DMS 273 treated with DMSO at 0.1 percent for 48 hours (cell line): ENCODE results near the gene EXOSC10.
"Not testable (repeated sequence)": the region's sequence is repeated elsewhere in the genome, so short reads cannot be mapped to it uniquely, and the experiment has no call there.

Experiments
- DNase-seq: peaks from one replicate; lab custom pipeline; 2025; lab: John Stamatoyannopoulos, UW

EXOSC10 gene

DNA sequence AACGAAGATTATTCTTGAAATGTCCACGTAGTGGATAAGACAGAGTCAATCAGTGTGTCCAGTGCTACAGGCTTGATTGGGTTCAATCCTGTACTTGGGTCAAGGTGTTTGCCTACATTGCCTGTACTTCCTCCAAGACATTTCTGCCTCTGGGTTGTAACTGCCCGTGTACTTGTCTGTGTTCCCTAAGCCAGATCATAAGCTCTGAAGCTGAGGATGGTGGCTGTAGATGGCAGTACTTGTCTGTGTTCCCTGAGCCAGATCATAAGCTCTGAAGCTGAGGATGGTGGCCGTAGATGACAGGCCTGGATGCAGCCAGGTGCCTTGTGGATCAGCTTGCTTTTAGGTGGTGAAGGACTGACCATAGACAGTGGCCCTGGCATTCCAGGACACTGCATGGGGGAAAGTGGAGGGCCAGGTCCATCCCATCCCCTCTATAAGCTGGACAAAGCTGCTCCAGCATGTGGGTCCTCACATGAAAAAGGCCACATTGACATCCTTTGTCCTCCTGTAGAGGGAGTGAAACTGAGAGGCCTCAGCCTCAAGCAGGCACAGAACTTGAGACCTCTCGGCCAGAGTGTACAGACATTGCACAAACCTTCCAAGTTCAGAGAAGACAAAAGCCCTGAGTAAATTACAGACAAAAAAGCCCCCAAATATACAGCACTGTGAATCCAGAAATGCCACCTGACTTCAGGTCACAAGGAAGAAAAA, 37.9 kb downstream of the EXOSC10 start:
- DNase-seq, result no peak

- peak; percentile 76 for DNase-seq
These were observed 39.5 kb downstream of the EXOSC10 start, which contains the start of gene SRM for GRCh38 chr1:11059968-11060830. Gene SRM (minus strand): TSS chr1:11060018. CDS start chr1:11059943, 75 bp downstream.

GRCh38 chr1:11059155-11059967, 40.3 kb downstream of the EXOSC10 start:
- no peak for DNase-seq

DNA sequence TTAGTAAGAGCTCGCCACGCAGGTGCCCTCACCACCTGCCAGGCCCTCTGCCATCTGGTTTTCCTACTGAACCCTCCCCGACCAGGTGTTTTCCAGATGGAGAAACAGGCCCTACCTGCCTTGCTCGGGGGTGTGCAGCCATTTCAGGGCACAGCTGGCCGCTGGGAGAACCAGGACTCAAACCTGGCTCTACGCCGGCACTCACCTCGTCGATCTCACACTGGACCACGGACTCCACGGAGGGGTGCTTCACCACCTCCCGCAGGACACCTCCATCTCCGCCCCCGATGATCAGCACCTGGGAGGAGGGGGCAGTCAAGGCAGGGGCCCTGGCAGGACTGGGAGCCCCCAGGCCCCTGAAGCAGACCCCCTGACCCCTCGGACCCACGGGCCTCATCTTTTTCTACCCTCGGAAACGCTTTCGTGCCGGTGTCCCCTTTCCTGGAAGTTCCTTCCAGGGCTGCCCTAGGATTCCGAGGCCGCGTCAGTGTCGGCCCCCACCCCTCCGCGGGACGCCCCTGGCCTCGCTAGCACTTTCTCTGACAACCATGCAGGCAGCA, 41.0 kb downstream of the EXOSC10 start:
- no peak for DNase-seq

DNA sequence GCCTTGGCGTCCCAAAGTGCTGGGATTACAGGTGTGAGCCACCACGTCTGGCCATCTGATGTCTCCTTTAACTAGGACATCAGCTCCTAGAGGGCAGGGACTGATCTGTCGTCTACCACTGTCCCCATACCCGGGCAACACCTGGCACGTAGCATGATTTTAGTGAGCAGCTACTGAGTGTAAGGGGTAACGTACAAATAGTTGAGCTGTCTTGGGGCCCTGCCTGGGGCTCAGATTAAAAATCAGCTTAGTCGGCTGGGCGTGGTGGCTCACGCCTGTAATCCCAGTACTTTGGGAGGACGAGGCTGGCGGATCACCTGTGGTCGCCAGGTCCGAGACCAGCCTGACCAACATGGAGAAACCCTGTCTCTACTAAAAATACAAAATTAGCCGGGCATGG, 41.6 kb downstream of the EXOSC10 start:
- DNase-seq, result no peak

DNA sequence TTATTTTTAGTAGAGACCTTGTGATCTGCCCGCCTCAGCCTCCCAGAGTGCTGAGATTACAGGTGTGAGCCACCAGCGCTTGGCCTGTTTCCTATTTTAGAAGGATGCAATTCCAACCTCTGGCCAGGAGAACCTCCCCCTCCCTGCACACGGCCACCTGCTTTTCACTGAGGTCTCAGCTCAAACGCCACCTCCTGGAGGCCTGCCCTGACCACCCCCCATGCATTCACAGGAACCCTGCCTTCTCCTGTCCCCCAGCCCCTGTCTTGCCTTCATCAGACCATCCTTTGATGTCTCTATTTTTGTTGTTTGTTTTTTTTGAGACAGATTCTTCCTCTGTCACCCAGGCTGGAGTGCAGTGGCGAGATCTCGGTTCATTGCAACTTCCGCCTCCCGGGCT, 42.2 kb downstream of the EXOSC10 start:
- no peak for DNase-seq

DNA sequence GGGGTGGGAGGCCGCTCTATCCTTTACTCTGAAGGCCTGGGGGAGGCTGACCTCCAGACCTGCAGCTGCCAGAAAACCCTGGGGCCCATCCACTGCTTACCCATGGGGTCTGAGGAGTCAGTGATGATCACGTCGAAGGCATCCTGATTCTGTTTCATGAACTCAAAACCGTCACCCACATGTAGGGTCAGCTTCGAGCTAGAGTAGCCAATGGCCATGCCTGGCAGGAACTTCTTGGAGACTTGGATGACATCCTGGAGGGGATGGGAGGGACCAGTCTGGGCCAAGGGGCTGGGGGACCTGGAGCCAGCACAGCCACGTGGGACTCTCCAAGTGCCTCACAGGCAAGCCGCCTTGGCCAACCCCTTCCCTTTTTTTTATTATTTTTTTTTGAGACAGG, 43.2 kb downstream of the EXOSC10 start:
- no peak for DNase-seq

DNA sequence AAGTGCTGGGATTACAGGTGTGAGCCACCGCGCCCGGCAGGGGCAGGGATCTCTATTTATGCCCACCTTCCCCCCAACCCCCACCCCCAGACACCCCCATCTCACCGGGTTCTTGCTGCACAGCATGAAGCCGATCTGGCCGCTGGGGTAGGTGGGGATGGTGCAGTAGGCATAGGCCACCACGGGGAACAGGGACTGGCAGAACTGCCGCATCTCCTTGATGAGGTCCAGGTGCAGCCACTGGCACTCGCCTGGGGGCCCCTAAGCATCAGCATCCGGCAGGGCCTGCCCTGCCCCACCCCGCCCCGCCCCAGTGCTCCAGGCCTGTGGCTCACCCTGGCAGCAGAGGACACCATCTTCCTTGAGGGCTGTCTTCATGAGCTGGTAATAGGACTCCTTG, 44.0 kb downstream of the EXOSC10 start:
- no peak for DNase-seq

DNA sequence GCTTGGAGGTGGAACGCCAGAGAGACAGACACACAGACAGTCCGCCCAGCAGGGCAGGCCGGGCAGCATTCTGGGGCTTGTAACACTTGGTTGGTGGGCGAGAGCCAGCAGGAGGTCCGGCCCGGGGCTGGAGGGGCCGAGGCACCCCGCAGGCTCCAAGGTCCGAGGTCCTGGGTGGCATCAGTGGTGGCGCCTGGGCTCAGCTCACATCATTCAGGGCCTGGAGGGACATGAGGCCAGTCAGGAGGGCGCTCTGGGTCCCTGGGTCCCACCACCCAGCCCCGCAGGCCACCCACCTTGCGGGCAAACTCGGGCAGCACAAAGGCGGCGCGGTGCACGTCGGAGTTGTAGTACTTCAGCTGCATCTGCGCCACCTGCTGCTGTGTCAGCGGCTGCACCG, 45.0 kb downstream of the EXOSC10 start:
- DNase-seq, result no peak

GRCh38 chr1:11054181-11054580, 45.5 kb downstream of the EXOSC10 start:
- DNase-seq, result no peak

DNA sequence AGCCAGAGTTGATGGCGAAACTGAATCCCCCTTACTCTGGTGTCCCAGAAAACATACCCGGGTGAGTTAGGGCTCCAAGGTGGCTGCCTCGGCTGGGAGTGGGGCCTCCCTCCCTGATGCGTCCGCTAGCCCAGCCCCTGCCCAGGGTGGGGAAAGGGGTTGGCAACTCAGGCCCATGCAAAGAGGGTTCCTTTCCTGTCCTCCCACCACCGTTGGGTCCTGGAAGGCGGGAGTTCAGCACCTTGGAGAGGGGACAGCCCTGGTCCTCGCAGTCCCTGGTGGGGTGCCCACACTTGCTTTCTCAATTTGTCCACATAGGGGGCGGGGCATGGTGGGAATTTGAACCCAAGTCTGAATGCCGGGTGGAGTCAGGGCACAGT, 45.9 kb downstream of the EXOSC10 start:
- no peak for DNase-seq

GRCh38 chr1:11052839-11053757, 46.6 kb downstream of the EXOSC10 start:
- DNase-seq, result peak; percentile 66

GRCh38 chr1:11051781-11052511, 47.7 kb downstream of the EXOSC10 start:
- no peak for DNase-seq

GRCh38 chr1:11051121-11051520, 48.5 kb downstream of the EXOSC10 start:
- DNase-seq, result not testable (repeated sequence)

GRCh38 chr1:11046625-11047365, 52.9 kb downstream of the EXOSC10 start, which contains the start of gene MASP2:
Gene MASP2 (minus strand): TSS chr1:11047239. CDS start chr1:11047207, 32 bp downstream.
- DNase-seq, result no peak

GRCh38 chr1:11046270-11046566, 53.5 kb downstream of the EXOSC10 start:
- DNase-seq, result no peak

DNA sequence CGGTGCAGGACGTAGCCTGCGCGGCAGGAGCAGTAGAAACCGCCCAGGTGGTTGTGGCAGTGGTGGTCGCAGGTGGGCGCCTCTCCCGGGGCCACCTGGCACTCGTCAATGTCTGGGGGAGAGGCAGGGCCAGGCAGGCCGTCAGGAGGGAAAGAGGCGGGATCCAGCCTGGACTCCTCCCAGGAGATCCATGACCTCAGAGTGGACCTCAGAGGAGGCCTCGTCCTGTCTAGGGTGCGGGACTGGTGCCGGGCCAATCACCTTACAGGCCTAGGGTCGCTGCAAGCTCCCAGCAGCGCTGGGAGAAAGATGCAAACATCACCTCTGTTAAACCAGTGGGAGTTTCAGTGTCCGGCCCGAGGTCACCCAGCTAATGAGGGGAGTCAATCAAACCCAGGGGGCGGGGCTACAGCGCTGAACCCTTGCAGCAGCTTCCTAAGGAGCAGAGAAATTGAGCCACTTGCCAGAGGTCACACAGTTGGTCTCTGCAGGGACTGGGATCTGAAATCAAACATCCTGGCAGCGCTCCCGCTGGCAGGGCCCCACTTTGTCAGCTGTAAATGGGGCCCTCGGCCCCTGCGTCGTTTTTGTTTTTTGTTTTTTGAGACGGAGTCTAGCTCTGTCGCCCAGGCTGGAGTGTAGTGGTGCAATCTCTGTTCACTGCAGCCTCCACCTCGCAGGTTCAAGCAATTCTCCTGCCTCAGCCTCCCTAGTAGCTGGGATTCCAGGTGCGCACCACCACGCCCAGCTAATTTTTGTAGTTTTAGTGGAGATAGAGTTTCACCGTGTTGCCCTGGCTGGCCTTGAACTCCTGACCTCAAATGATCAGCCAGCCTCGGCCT, 54.0 kb downstream of the EXOSC10 start:
- DNase-seq, result no peak

- DNase-seq, result no peak
These were observed 54.7 kb downstream of the EXOSC10 start for GRCh38 chr1:11044849-11045427.
